IPS DF 6.9 (cell line): ENCODE data around the gene CAMTA1.

Experiments
- DNase-seq: peaks from one replicate; pipeline ENCODE4 v3.0.0-alpha.2; 2013; ENCODE audit warnings: low read depth, low spot score
- H3K27ac ChIP-seq: one replicate; pipeline ENCODE4 v1.5.1; 2013; ENCODE audit warnings: low read length, control low read depth
- H3K27me3 ChIP-seq: 2 replicates; pipeline ENCODE4 v1.6.1; 2013; ENCODE audit warnings: mild to moderate bottlenecking, low read length; ENCODE audit not compliant: control insufficient read depth, insufficient read depth
- H3K36me3 ChIP-seq: 2 replicates; pipeline ENCODE4 v1.6.1; 2013; ENCODE audit warnings: low read length; ENCODE audit not compliant: control insufficient read depth, insufficient read depth
- H3K4me1 ChIP-seq: 2 replicates; pipeline ENCODE4 v1.6.1; 2013; ENCODE audit warnings: low read length; ENCODE audit not compliant: control insufficient read depth, insufficient read depth
- H3K4me3 ChIP-seq: 2 replicates; pipeline ENCODE4 v1.5.1; 2013; ENCODE audit warnings: mild to moderate bottlenecking, low read length
- H3K9me3 ChIP-seq: 2 replicates; pipeline ENCODE4 v1.6.1; 2013; ENCODE audit warnings: low read length, inconsistent platforms; ENCODE audit not compliant: control insufficient read depth, insufficient read depth
- WGBS: extraction: QIAGEN DNeasy Blood & Tissue Kit; methylation state at CpG from one replicate; pipeline ENCODE4 v1.1.7; 2013; ENCODE audit warnings: mixed read lengths, missing lambda C conversion rate; ENCODE audit not compliant: insufficient read length, insufficient coverage; 5-methylcytosine and 5-hydroxymethylcytosine counted together

CAMTA1 gene

GRCh38 chr1:7388141-7388487, 602.9 kb downstream of the CAMTA1 start:
- Histone ChIP-seq H3K4me1 (no peaks in the 10 kb centered on the region), H3K4me3 (no peak overlapping the region), H3K27ac (no peak overlapping the region), H3K9me3 (no peaks in the 10 kb centered on the region), H3K36me3 (no peaks in the 10 kb centered on the region), H3K27me3 (no peaks in the 10 kb centered on the region)
- no peak for DNase-seq
- no CpG with 5 or more reads among the region's 11 CpGs for WGBS

GRCh38 chr1:7388488-7389185, 603.4 kb downstream of the CAMTA1 start:
- Histone ChIP-seq H3K27ac (no peak overlapping the region), H3K27me3 (no peaks in the 10 kb centered on the region), H3K4me3 (no peak overlapping the region), H3K36me3 (no peaks in the 10 kb centered on the region), H3K4me1 (no peaks in the 10 kb centered on the region), H3K9me3 (no peaks in the 10 kb centered on the region)
- WGBS = no CpG with 5 or more reads among the region's 19 CpGs
- DNase-seq = no peak

- Histone ChIP-seq H3K27ac (no peak overlapping the region), H3K4me3 (no peak overlapping the region), H3K27me3 (no peaks in the 10 kb centered on the region), H3K9me3 (no peaks in the 10 kb centered on the region), H3K36me3 (no peaks in the 10 kb centered on the region), H3K4me1 (no peaks in the 10 kb centered on the region)
- no CpG with 5 or more reads among the region's 13 CpGs for WGBS
- no peak for DNase-seq
These were observed 604.1 kb downstream of the CAMTA1 start for GRCh38 chr1:7389201-7389905.

- no CpG with 5 or more reads among the region's 15 CpGs for whole genome bisulfite sequencing
- DNase-seq = no peak
- Histone ChIP-seq H3K27ac (no peak overlapping the region), H3K27me3 (no peaks in the 10 kb centered on the region), H3K9me3 (no peaks in the 10 kb centered on the region), H3K36me3 (no peaks in the 10 kb centered on the region), H3K4me1 (no peaks in the 10 kb centered on the region), H3K4me3 (no peak overlapping the region)
These were observed 604.8 kb downstream of the CAMTA1 start for GRCh38 chr1:7389906-7390603.

GRCh38 chr1:7390604-7391000, 605.3 kb downstream of the CAMTA1 start:
- Histone ChIP-seq H3K27ac (no peak overlapping the region), H3K27me3 (no peaks in the 10 kb centered on the region), H3K4me3 (no peak overlapping the region), H3K9me3 (no peaks in the 10 kb centered on the region), H3K36me3 (no peaks in the 10 kb centered on the region), H3K4me1 (no peaks in the 10 kb centered on the region)
- no CpG with 5 or more reads among the region's 7 CpGs for WGBS
- no peak for DNase-seq

- Histone ChIP-seq H3K9me3 (no peaks in the 10 kb centered on the region), H3K4me3 (no peak overlapping the region), H3K4me1 (no peaks in the 10 kb centered on the region), H3K36me3 (no peaks in the 10 kb centered on the region), H3K27me3 (no peaks in the 10 kb centered on the region), H3K27ac (no peak overlapping the region)
- DNase-seq = no peak
- no CpG with 5 or more reads among the region's 1 CpG for WGBS
These were observed 607.9 kb downstream of the CAMTA1 start for GRCh38 chr1:7393136-7393535.

- no CpG with 5 or more reads among the region's 1 CpG for WGBS
- Histone ChIP-seq H3K4me3 (no peak overlapping the region), H3K27me3 (no peaks in the 10 kb centered on the region), H3K4me1 (no peaks in the 10 kb centered on the region), H3K27ac (no peak overlapping the region), H3K36me3 (no peaks in the 10 kb centered on the region), H3K9me3 (no peaks in the 10 kb centered on the region; the same call in 1 of the 2 replicates)
- DNase-seq = no peak
These were observed 610.0 kb downstream of the CAMTA1 start for GRCh38 chr1:7395251-7395650.

GRCh38 chr1:7398982-7399381, 613.7 kb downstream of the CAMTA1 start:
- peak; percentile 31 for DNase-seq
- Histone ChIP-seq H3K9me3 (no peaks in the 10 kb centered on the region; the same call in 1 of the 2 replicates), H3K36me3 (no peaks in the 10 kb centered on the region), H3K27me3 (no peaks in the 10 kb centered on the region), H3K27ac (no peak overlapping the region), H3K4me1 (no peaks in the 10 kb centered on the region), H3K4me3 (no peak overlapping the region)
- WGBS = no CpG with 5 or more reads among the region's 1 CpG

- Histone ChIP-seq H3K36me3 (no peaks in the 10 kb centered on the region), H3K27ac (no peak overlapping the region), H3K4me1 (no peaks in the 10 kb centered on the region), H3K4me3 (no peak overlapping the region), H3K27me3 (no peaks in the 10 kb centered on the region), H3K9me3 (no peaks in the 10 kb centered on the region; the same call in 1 of the 2 replicates)
- no CpG with 5 or more reads among the region's 1 CpG for WGBS
- no peak for DNase-seq
These were observed 614.4 kb downstream of the CAMTA1 start for GRCh38 chr1:7399514-7400125.

- Histone ChIP-seq H3K4me1 (no peaks in the 10 kb centered on the region), H3K36me3 (no peaks in the 10 kb centered on the region), H3K27ac (no peak overlapping the region), H3K9me3 (no peaks in the 10 kb centered on the region; the same call in 1 of the 2 replicates), H3K4me3 (no peak overlapping the region), H3K27me3 (no peaks in the 10 kb centered on the region)
- no CpG with 5 or more reads among the region's 1 CpG for WGBS
- no peak for DNase-seq
These were observed 615.3 kb downstream of the CAMTA1 start for GRCh38 chr1:7400566-7400965.
